NCI-H1436 treated with DMSO at 0.1 percent for 48 hours (cell line): ENCODE results near the gene GDF2.

ENCODE experiments used
- DNase-seq: peaks from one replicate; lab custom pipeline; 2025; lab: John Stamatoyannopoulos, UW

The GDF2 gene

GRCh38 chr10:47322300-47323061 is at the start of gene GDF2:
Gene GDF2, plus strand, starts transcription at chr10:47322454. Its CDS starts 215 bp downstream, at chr10:47322669.
- DNase-seq = no peak

DNA sequence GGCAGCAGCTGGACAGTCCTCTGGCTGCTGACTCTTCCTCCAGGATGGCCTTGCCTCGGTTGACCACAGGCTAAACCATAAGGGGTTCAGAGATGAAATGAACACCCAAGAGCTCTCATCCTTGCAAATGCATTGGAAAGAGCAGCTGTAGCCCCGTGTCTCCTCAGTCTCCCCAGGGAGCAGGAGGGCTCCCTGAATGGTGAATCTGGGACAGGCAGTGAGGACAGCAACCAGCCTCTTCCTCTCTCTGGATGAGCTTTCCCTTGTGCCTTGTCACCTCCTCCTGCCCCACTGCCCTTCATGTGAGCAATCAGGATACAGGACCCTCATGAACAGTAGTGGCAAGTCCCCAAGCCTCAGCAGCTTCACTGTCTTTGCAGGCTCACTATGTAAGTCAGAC is 46.2 kb upstream of the GDF2 start:
- no peak for DNase-seq

GRCh38 chr10:47276576-47277351 is 45.5 kb upstream of the GDF2 start:
- DNase-seq = no peak

- DNase-seq = no peak
Measured at GRCh38 chr10:47277352-47278151, 44.7 kb upstream of the GDF2 start.

GRCh38 chr10:47278152-47278473 is 44.1 kb upstream of the GDF2 start:
- DNase-seq = no peak

- DNase-seq = no peak
Measured at GRCh38 chr10:47278720-47279119, 43.5 kb upstream of the GDF2 start.

GRCh38 chr10:47279276-47279675 is 43.0 kb upstream of the GDF2 start:
- no peak for DNase-seq

DNA sequence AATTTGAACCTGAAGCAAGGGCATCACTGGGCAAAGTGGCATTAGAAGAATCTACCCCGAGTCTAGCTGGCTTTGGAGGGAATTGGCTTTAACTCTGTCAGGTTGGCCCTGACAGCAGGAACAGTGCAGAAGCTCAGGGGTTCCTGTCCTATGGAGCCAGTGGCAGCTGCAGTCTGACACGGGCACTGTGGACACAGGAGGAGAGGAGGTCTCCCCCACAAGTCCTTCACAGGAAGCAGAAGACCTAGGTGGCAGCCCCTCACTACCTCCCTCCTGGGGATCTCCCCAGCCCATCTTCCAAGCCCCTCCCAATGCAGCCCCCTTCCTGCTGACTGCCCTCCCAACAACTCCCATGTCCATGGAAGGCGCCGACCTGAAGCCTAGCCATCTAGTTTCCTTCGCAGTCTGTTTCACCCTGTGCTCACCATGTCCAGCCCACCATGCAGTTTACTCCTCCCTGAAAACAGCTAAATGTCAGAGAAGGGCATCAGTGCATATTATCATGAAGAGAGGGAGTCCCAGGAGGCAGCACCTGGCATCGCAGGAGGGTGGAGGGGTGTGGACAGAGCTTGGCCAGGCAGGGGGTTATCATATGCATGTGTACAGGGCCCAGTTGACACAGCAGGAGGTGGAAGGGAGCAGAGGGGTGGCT is 40.1 kb upstream of the GDF2 start:
- DNase-seq = no peak

DNA sequence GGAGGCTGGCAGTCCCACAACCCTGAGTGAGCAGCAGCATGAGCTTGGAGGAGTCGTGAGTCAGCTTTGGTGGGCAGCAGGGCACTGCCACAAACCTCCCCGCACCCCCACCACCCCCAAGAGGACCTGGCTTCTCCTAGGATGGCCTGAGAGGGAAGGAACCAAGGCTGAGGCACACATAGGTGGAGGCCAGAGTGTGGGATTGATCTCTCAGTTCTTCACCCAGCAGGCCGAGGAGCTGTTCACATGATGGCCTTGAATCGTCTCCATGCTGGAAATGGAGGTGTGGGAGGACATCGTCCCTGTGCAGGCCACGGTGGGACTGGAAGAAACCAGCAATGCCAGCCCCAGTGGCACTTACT is 39.6 kb upstream of the GDF2 start:
- DNase-seq = no peak

DNA sequence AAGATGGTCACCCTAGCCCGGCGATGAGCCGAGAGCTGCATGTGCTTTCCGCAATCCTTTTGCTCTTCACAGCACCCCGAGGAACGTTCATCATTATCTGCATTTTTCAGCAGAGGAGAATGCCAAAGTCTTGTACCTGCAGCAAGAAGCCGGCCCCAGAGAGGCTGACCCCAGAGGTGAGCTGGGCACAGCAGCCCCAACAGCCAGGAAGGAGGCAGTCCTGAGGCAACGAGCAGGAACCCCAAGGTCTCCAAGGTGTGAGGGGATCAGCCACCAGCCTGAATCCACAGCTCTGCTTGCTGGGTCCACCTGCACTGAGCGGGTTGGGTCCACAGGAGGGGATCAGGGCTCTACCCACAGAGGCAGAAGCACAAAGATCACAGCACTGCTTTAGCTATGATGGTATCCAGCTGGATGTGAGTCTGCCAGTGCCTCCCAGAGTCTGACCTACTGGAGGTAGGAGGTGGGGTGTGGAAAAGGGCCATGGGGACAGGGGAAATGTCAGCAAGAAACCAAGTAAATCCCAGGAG is 39.1 kb upstream of the GDF2 start:
- no peak for DNase-seq

- DNase-seq = no peak
Measured at GRCh38 chr10:47283848-47284247, 38.4 kb upstream of the GDF2 start.

GRCh38 chr10:47285381-47286115 is 36.7 kb upstream of the GDF2 start:
- no peak for DNase-seq

- DNase-seq = no peak
Measured at GRCh38 chr10:47286116-47286505, 36.1 kb upstream of the GDF2 start.

DNA sequence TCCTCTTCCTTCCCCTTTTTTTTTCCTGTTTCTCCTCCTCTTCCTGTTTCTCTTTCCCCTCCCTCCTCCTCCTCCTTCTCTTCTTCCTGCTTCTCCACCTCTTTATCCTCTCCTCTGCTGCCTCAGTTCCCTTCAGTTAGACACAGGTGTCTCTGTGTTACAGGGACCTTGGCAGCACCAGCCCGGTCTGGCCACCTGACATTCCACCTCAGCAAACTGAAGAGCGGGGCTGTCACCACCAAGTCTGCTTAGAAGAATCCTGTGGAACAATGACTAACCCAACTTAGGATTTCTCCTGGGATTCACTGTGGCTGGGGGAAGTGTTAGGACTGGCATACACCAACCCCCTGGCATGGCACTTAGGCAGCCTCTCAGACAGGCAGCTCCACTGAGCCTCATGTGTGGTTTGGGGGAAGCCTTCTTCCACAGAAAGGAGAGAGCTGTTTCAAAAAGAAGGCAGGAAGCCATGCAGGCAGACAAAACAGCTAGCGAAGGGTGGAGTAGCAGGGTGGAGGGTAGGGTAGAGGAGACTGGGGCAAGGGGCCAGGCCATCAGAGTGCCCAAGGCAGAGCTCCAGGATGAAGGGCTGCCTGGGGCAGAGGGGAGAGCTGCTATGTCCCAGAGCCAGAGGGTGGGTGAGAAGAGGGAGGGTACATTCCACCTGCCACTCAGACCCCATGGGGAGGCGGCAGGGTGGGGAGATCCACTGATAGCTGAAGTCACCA is 35.5 kb upstream of the GDF2 start:
- no peak for DNase-seq

DNA sequence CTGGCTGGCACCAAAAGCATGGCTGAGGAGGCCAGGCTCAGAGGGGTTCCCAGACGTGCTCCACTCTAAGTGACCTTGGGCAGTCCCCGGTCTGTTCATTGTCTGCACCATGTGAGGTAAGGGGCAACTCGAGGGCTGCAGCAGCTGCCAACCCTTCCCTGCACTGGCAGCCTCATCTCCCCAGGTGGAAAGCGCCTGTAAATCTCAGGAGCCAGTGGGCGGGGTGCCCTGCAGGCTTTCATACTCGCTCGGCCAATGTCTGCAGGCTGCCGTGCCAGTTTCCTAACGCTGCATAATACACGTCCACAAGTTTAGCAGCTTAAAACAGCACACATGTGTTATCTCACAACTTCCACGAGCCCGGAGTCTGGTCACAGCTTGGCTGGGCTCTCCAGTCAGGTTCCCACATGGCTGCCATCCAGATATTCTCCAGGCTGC is 34.9 kb upstream of the GDF2 start:
- no peak for DNase-seq

DNA sequence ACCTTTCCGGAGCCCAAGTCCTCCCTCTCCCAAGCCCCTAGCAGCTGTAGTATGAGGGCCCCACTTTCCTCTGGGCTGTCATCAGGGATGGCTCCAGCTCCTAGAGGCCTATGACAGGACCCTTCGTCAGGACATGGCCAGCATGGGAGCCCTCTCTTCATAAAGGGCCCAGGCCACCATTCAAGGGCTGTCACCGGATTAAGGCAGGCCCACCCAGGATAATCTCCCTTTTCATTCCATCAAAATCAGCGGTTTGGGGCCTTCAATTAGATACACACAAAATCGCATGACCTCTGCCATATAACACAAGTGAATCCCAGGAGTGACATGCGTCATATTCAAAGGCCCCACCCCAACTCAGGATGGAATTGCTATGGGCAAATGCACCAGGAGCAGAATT is 34.4 kb upstream of the GDF2 start:
- no peak for DNase-seq

DNA sequence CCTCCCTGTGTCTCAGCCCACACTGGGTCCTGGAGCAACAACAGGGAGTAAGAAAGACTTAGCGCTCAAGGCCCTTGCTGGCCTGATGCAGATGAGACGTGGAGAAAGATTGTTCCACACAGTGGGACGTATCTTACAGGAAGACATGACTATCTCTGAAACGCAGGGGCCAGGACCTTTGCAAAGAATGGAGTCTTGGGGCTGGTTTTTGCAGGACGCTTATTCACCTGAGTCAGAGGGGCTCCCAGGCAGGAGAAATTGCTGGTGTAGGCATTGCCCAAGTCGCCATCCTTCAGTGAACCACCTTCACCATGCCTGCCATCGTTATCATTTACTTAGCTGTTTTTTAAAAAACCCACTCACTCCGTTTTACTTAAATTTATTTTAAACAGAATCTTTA is 34.0 kb upstream of the GDF2 start:
- no peak for DNase-seq

DNA sequence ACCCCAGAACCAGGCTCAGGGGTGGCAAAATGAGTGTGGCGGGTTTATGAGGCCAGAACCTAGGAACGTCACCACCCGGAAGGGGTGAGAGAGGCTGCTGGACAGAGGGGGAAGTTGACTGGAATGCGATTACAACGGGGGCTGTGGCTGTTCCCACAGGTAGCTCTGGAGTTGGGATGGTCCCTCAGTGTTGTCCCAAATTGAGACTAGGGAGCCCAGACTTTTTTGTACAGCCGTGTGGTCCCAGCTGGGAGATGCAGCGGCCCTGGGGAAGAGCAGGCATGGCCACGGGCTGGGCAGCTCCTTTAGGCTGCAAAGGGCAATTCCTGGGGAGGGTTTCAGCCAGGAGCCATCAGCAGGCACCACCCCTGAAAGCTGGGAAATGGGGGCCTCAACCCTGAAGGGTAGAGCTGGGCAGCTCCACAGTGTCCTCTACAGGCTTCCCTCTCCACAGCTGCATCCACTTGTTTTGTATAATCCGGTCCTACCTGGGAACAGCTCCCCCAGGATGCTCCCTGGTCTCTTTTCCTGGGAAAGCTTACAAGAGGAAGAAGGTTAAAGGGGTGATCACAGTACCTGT is 33.2 kb upstream of the GDF2 start:
- DNase-seq = no peak

DNA sequence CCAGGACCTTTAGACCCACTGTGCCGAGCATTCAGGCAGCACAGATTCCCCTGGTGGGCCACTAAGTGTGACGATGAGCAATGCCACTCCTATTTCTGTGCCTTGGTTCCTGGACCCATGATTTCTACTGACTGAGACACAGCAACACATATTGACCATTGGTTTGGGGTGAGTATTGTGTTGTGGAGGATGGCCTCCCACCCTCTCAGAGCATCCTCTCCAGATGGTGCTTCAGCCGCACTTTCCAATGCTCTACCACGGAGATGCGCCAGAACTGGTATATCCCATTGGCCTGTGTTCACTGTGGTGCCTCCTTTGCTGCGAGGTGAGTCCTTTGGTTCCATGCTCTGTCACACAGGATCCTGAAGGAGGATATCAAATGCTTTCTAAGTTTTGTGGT is 32.3 kb upstream of the GDF2 start:
- DNase-seq = no peak

GRCh38 chr10:47290338-47290737 is 31.9 kb upstream of the GDF2 start:
- no peak for DNase-seq
